Left lung (tissue), 10 donors: ENCODE data around the gene C2orf72. TPM values are rescaled to one million over a fixed set of nuclear protein-coding genes. Genes with fewer than 3 reads are reported as not detected.

ENCODE experiments used
- ATAC-seq: fragments of 200-7000 bp; cut with Tn5 transposase; one replicate; pipeline ENCODE4 v1.9.1; 2020; ENCODE audit warnings: moderate library complexity
- DNase-seq, 4 donors: peaks; one replicate each; pipeline ENCODE4 v3.0.0-alpha.2; 2013 to 2020
- H3K27ac ChIP-seq, 2 donors: fragments of 200-600 bp; sonication (generic) in 1 of 2; one replicate each; pipeline versions ENCODE4 v1.5.0 to v1.8.0; 2020 to 2021
- H3K27me3 ChIP-seq, 2 donors: fragments of 200-600 bp; sonication (generic) in 1 of 2; one replicate each; pipeline versions ENCODE4 v1.5.0 to v1.8.0; 2020 to 2021
- H3K36me3 ChIP-seq, 2 donors: fragments of 200-600 bp; sonication (generic) in 1 of 2; one replicate each; pipeline versions ENCODE4 v1.5.0 to v1.8.0; 2020 to 2021
- H3K4me1 ChIP-seq, 2 donors: fragments of 200-600 bp; one replicate each; pipeline ENCODE4 v1.8.0; 2021
- H3K4me3 ChIP-seq, 2 donors: fragments of 200-600 bp; sonication (generic) in 1 of 2; one replicate each; pipeline versions ENCODE4 v1.5.0 to v1.8.0; 2020 to 2021; ENCODE audit warnings: mild to moderate bottlenecking in 1 of 2
- H3K9me3 ChIP-seq, 2 donors: fragments of 200-600 bp; sonication (generic) in 1 of 2; one replicate each; pipeline versions ENCODE4 v1.5.0 to v1.8.0; 2020 to 2021
- CTCF ChIP-seq, 2 donors: fragments of 200-600 bp; sonication (generic) in 1 of 2; IDR thresholded peaks; one replicate each; pipeline versions ENCODE4 v1.5.0 to v1.8.0; 2021; ENCODE audit warnings: antibody characterized with exemption in 2 of 2
- intact Hi-C, 2 donors: fragments of 100-400 bp; cut with DNase I; formaldehyde crosslinking; loops; one replicate each; pipeline versions ENCODE4 v1.11.2 to v1.14.2; 2022
- polyA plus RNA-seq, 6 donors: library from polyadenylated mRNA; unstranded; fragments of 120-200 nt; gene quantifications; one replicate each; pipeline ENCODE4 v1.2.1, GENCODE V29; 2013; ENCODE audit not compliant: insufficient read length in 6 of 6
- total RNA-seq, 2 donors: library from RNA; stranded (reverse); fragmentation: NEBNext Ultra II Directional; extraction: Animal tissue kit (Norgen Biotek cat#: 25700); gene quantifications; one replicate each; pipeline ENCODE4 v1.2.1, GENCODE V29; 2021
- donor health status: DM: no; HTN: yes; CAD: no.
- donor health status: DM: no; HTN: no; CAD: no.

C2orf72 gene
- total and polyA plus RNA-seq, 8 donors, result 0.21 to 1.1 (median 0.53) TPM

GRCh38 chr2:231094736-231095346 is 57.5 kb downstream of the C2orf72 start:
- no peaks in the 10 kb centered on the region for H3K27me3 ChIP-seq
- ATAC-seq, result no peak
- intact Hi-C loops, result no loop called here

More at GRCh38 chr2:231094736-231095346, 57.5 kb downstream of the C2orf72 start:
- H3K4me3 ChIP-seq, result no peak overlapping the region
- peaks cover 0 to 95% of the 10 kb centered on the region in 2 donors for H3K36me3 ChIP-seq
- DNase-seq, result no peak
- peaks cover 0 to 22% of the 10 kb centered on the region in 2 donors for H3K9me3 ChIP-seq
- TF ChIP-seq CTCF (IDR thresholded peaks at IDR 0.05), result no peak
- no peaks in the 10 kb centered on the region for H3K4me1 ChIP-seq
- no peak overlapping the region for H3K27ac ChIP-seq

Other genes starting within 250 kb of the C2orf72 start
- 10 to 100 TPM; 32.0 to 60.7 TPM for gene ITM2C, start 172.6 kb upstream of the C2orf72 start, total RNA-seq
- gene ITM2C, start 172.6 kb upstream of the C2orf72 start, polyA plus RNA-seq, result 100 to 1,000 TPM; 280 to 356 (median 289) TPM
- gene GPR55, start 112.3 kb upstream of the C2orf72 start, total RNA-seq, result under 1 TPM in 1 of 2 donors, not detected in 1; 0.24 TPM
- under 1 TPM in 4 of 6 donors, not detected in 2; 0.06 to 0.14 (median 0.07) TPM for gene GPR55, start 112.3 kb upstream of the C2orf72 start, polyA plus RNA-seq
- not detected for gene SPATA3, start 41.4 kb upstream of the C2orf72 start, total RNA-seq
- gene SPATA3, start 41.4 kb upstream of the C2orf72 start, polyA plus RNA-seq, result under 1 TPM in 1 of 6 donors, not detected in 5; 0.16 TPM
- gene PSMD1, start 19.3 kb downstream of the C2orf72 start, total RNA-seq, result 100 to 1,000 TPM in 1 of 2 donors, 10 to 100 TPM in 1; 71.6 to 118 TPM
- 10 to 100 TPM; 62.9 to 84.8 (median 75.9) TPM for gene PSMD1, start 19.3 kb downstream of the C2orf72 start, polyA plus RNA-seq
- gene HTR2B, start 87.5 kb downstream of the C2orf72 start, total RNA-seq, result 1 to 10 TPM in 1 of 2 donors, under 1 TPM in 1; 0.94 to 1.1 TPM
- gene HTR2B, start 87.5 kb downstream of the C2orf72 start, polyA plus RNA-seq, result under 1 TPM; 0.31 to 0.52 (median 0.46) TPM
- gene ARMC9, start 161.1 kb downstream of the C2orf72 start, total RNA-seq, result 10 to 100 TPM; 35.8 to 40.6 TPM
- 10 to 100 TPM; 11.4 to 14.5 (median 12.7) TPM for gene ARMC9, start 161.1 kb downstream of the C2orf72 start, polyA plus RNA-seq